ENCODE measurements around the gene CADM4. TPM values are rescaled to one million over a fixed set of nuclear protein-coding genes. Genes with fewer than 3 reads are reported as not detected.

The CADM4 gene
- total RNA-seq: 0.42 and 1.1 TPM in 2 replicates
- total RNA-seq (2013): 0.35 TPM
- 0.10 and 0.21 TPM in 2 replicates for polyA plus RNA-seq
- 0.21 TPM in 1 of 2 replicates, not detected in the other for polyA minus RNA-seq

GRCh38 chr19:43639519-43640423 is at the start of gene CADM4:
TSS of gene CADM4 (minus strand) at chr19:43639850. CDS start at chr19:43639790, 60 bp downstream.
- ChIA-PET CTCF (no interaction called here), POLR2A (interaction anchor here (0.6 kb wide), 1 partner anchor 11 kb away, joined by 5 read pairs; no protein-coding TSS in a partner anchor)
- H3K9me3 Mint-ChIP-seq (ENCODE audit: insufficient read depth): no peaks in the 10 kb centered on the region
- Histone ChIP-seq H3K4me1 (ENCODE audit: control insufficient read depth in 2 of 2, insufficient read depth in 2 of 2, low read length in 2 of 2) (peaks cover 20 to 26% of the 10 kb centered on the region in 2 donors), H3K27ac (ENCODE audit: low read length in 2 of 2) (no peak within 1 kb of the TSS), H3K4me3 (ENCODE audit: control extremely low read depth in 1 of 5, extremely low read depth in 1 of 5, insufficient read depth in 1 of 5, low read depth in 2 of 5, low read length in 4 of 5) (peak within 1 kb of the TSS in 4 of 5 experiments; percentile 40 to 62 (median 56)), H2AFZ (ENCODE audit: insufficient read depth, low read depth, low read length, poor library complexity, severe bottlenecking) (peak within 1 kb of the TSS; percentile 97), H3K9ac (ENCODE audit: low read length) (peak within 1 kb of the TSS; percentile 68), H3K4me2 (replicated peaks; ENCODE audit: low read depth, low read length, poor library complexity, severe bottlenecking) (peak within 1 kb of the TSS; percentile 97), H3K36me3 (replicated peaks in 1 of 2; ENCODE audit: control extremely low read depth in 1 of 2, control insufficient read depth in 1 of 2, extremely low read depth in 1 of 2, insufficient read depth in 2 of 2, low read length in 1 of 2) (no peaks in the 10 kb centered on the region), H3K79me2 (ENCODE audit: control insufficient read depth, insufficient read depth, low read length) (no peaks in the 10 kb centered on the region), H3K27me3 (replicated peaks in 1 of 4; ENCODE audit: control extremely low read depth in 1 of 4, control insufficient read depth in 3 of 4, insufficient read depth in 4 of 4, low read length in 3 of 4) (peaks cover 0 to 50% (median 18%) of the 10 kb centered on the region in 4 experiments), H4K20me1 (ENCODE audit: control insufficient read depth, insufficient read depth, low read length, poor library complexity, severe bottlenecking) (no peaks in the 10 kb centered on the region), H3K9me3 (ENCODE audit: control extremely low read depth in 1 of 3, control insufficient read depth in 2 of 3, insufficient read depth in 1 of 3, low read length in 2 of 3) (no peaks in the 10 kb centered on the region)
- intact Hi-C loops (cut with micrococcal nuclease): loop anchor here (2.0 kb wide), 1 partner anchor 21 kb away; the partner anchor contains the start of gene ZNF428
- H3K4me1 Mint-ChIP-seq: peaks cover 25% of the 10 kb centered on the region
- DNase-seq (peak; percentile 73), ATAC-seq (ENCODE audit: low read depth) (peak; percentile 87)
- no peak for TF ChIP-seq CTCF (IDR thresholded peaks at IDR 0.05)
- H3K27me3 Mint-ChIP-seq: peaks cover 35% of the 10 kb centered on the region
- WGBS (ENCODE audit: insufficient coverage): 2% methylated on average over 83 of the region's 110 CpGs
- peak within 1 kb of the TSS; percentile 16 for H3K27ac Mint-ChIP-seq
- H3K4me3 Mint-ChIP-seq: peak within 1 kb of the TSS; percentile 80

GRCh38 chr19:43688059-43688701 is 48.5 kb upstream of the CADM4 start:
- DNase-seq (no peak), ATAC-seq (ENCODE audit: low read depth) (no peak)
- no peak for TF ChIP-seq EZH2 (IDR thresholded peaks at IDR 0.05; ENCODE audit: borderline replicate concordance, insufficient read depth, low read depth, low read length, poor library complexity, severe bottlenecking)
- TF ChIP-seq CTCF (IDR thresholded peaks at IDR 0.05): no peak
- no peak overlapping the region for H3K9ac ChIP-seq (ENCODE audit: low read length)
- no peaks in the 10 kb centered on the region for H3K4me1 Mint-ChIP-seq
- H3K27ac ChIP-seq (ENCODE audit: low read length in 2 of 2): no peak overlapping the region
- H3K9me3 ChIP-seq (ENCODE audit: control extremely low read depth in 1 of 3, control insufficient read depth in 2 of 3, insufficient read depth in 1 of 3, low read length in 2 of 3): peaks cover 2 to 21% (median 14%) of the 10 kb centered on the region in 3 donors
- H2AFZ ChIP-seq (ENCODE audit: insufficient read depth, low read depth, low read length, poor library complexity, severe bottlenecking): no peak overlapping the region
- 91% methylated on average over 9 of the region's 10 CpGs for WGBS (ENCODE audit: insufficient coverage)
- H3K9me3 Mint-ChIP-seq (ENCODE audit: insufficient read depth): peaks cover 4% of the 10 kb centered on the region
- no peaks in the 10 kb centered on the region for H4K20me1 ChIP-seq (ENCODE audit: control insufficient read depth, insufficient read depth, low read length, poor library complexity, severe bottlenecking)
- no peaks in the 10 kb centered on the region for H3K79me2 ChIP-seq (ENCODE audit: control insufficient read depth, insufficient read depth, low read length)
- H3K27me3 Mint-ChIP-seq: peaks cover 4% of the 10 kb centered on the region
- no peaks in the 10 kb centered on the region for H3K4me1 ChIP-seq (ENCODE audit: control insufficient read depth in 2 of 2, insufficient read depth in 2 of 2, low read length in 2 of 2)
- no peak overlapping the region for H3K27ac Mint-ChIP-seq
- CTCF ChIA-PET: no interaction called here
- H3K36me3 ChIP-seq (replicated peaks in 1 of 2; ENCODE audit: control extremely low read depth in 1 of 2, control insufficient read depth in 1 of 2, extremely low read depth in 1 of 2, insufficient read depth in 2 of 2, low read length in 1 of 2): no peaks in the 10 kb centered on the region
- intact Hi-C loops (cut with micrococcal nuclease): no loop called here
- POLR2A ChIA-PET: no interaction called here
- H3K4me3 ChIP-seq (ENCODE audit: control extremely low read depth in 1 of 5, extremely low read depth in 1 of 5, insufficient read depth in 1 of 5, low read depth in 2 of 5, low read length in 4 of 5): no peak overlapping the region
- peaks cover 0 to 4% (median 0%) of the 10 kb centered on the region in 4 experiments for H3K27me3 ChIP-seq (replicated peaks in 1 of 4; ENCODE audit: control extremely low read depth in 1 of 4, control insufficient read depth in 3 of 4, insufficient read depth in 4 of 4, low read length in 3 of 4)
- no peak overlapping the region for H3K4me3 Mint-ChIP-seq
- H3K4me2 ChIP-seq (replicated peaks; ENCODE audit: low read depth, low read length, poor library complexity, severe bottlenecking): no peak overlapping the region
